Heart left ventricle (tissue), 13 donors: ENCODE measurements around the gene GUSB.

Source experiments
- CTCF ChIP-seq, 12 donors: fragments of 200-600 bp; sonication (generic) in 4 of 12; IDR thresholded peaks; one replicate each; pipeline versions ENCODE4 v1.5.0 to v1.8.0; 2018 to 2022; ENCODE audit warnings: antibody characterized with exemption in 12 of 12, mild to moderate bottlenecking in 5 of 12
- POLR2A ChIP-seq, 2 donors: fragments of 450-650 bp; IDR thresholded peaks; one replicate each; pipeline ENCODE4 v1.6.1; 2017; ENCODE audit warnings: antibody characterized with exemption in 2 of 2, mild to moderate bottlenecking in 2 of 2, moderate library complexity in 2 of 2
- donor health status: ischemic (EF 13 %, LVEDD 7.1; RV severe dilation, severe dysfunction).
- donor health status: DM: no; HTN: yes; CAD: no.
- donor health status: DM: no; HTN: no; CAD: no.
- donor health status: ischemic (EF 25% LVEDD 6.9; RV normal size, moderate dysfunction).
- donor health status: ischemic (EF 25% LVEDD 5.7; RV mildly dilated, moderate dysfunction).
- donor health status: ischemic (EF 35%, LVEDD 5.7; RV mildly dilated, moderate dysfunction).
- donor health status: nonischemic (EF 11% LVEDD 7.7; RV severe dilation, severe dysfunction).
- donor health status: DM: yes; HTN: yes; CAD: no.
- donor health status: PGD.
- donor health status: ischemic (EF 29% LVEDD 5.4; RV normal size, mild dysfunction).
- donor health status: nonischemic (EF 23%, LVEDD 6.1; RV moderate dilation, normal function).

- no peak for TF ChIP-seq CTCF (IDR thresholded peaks at IDR 0.05)
- no peak for TF ChIP-seq POLR2A (IDR thresholded peaks at IDR 0.05)
Observed at GRCh38 chr7:65979583-65980477, 2.2 kb downstream of the GUSB start.
